CD4-positive, alpha-beta T cell treated with Interleukin-17A for 1 hour (primary cell): Measurements from ENCODE around the gene P3H2.

Experiments
- DNase-seq: peaks from one replicate; pipeline ENCODE4 v3.0.0-alpha.2; 2020

P3H2 gene

DNA sequence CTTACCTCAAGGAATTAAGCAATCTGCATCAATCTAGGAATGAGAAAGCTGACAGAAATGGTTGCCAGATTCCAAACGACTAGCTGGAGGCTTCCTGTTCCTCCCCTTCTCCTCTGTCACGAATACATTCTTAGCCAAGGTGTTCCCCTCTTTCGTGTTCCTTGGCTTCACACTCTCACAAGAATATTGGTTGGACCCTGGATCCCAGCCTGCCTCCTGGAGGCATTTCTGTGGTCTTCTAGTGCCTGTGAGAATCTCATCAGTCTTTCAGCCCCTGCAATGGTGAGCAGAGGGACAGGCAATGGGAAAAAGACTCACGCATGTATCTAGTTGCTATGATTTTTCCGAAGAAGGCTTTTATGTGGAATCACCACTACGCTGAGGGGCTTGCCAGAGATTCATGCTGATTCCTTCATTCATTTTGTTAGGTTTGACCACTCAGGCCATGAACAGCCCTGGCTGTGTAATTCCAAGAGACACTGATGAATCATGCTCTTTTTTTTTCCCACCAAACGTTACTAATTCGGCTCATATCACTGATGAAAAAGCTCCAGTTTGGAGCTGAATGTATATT, 1.6 kb upstream of the P3H2 start:
- DNase-seq = no peak

DNA sequence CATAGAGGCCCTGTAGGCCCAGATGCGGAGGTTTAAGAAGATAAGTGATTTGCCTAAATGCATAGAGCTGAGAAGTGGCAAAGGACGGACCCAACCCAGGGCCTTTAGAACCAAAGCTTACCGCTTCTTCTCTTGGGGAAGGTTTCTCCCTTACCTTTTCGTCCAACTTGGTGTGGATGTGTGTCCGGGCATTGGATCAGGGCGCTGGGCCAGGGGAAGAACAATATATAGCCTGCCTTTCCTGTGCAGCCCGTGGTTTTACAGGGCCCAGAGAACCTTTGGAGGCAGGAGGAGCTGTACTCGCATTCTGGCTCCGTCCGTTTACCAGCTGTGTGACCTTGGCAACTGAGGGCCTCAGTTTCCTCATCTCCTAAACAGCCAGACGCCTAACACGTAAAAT, 686 bp upstream of the P3H2 start:
- DNase-seq = no peak

DNA sequence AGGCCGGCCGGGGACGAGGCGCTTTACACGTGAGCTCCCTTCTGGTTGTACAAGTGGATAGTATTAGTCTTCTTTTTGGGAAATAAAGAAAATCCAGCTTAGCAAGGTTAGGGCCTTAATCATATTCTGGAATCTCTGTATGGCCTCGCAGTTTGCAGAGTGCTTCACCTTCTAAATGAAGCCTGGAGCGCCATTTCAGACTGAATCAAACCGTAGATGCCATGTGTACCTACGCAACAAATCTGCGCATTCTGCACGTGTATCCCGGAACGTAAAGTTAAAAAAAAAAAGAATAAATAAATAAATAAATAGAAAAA, 322 bp upstream of the P3H2 start:
- no peak for DNase-seq

DNA sequence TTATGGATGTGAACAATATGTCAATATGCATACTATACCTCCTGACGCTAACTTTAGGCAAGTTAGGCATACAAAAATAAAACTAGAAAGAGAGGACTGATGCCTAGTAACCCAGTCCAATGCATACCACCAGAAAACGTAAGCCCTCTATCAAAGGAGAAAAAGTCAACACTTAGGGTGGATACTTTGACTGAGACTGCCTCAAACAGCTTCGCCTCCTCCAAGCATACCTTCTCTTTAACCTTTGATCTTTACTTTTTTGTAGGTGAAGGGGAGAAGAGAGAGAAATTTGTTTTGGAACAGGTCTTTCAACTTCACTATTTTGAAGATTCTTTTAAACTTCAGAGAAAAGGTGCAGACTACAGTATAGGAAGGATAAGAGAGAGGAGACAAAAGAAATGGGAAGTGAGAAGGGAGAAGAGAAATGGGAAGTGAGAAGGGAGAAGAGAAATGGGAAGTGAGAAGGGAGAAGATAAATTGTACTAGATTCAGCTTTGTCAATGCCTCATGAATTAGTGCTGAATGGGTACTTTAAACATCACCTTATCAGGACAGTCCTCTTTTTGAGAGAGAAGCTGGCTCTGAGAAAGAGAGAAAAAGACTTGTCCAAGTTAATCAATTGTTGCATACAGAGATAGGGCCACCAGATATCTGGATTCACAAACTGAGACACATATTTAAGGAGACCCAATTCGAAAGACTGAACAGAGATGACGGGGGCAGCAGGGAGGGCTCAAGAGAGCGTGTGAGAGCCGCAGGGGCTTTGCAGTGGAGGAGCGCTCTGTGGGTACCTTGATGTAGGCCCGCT, 1.0 kb downstream of the P3H2 start:
- DNase-seq = no peak

DNA sequence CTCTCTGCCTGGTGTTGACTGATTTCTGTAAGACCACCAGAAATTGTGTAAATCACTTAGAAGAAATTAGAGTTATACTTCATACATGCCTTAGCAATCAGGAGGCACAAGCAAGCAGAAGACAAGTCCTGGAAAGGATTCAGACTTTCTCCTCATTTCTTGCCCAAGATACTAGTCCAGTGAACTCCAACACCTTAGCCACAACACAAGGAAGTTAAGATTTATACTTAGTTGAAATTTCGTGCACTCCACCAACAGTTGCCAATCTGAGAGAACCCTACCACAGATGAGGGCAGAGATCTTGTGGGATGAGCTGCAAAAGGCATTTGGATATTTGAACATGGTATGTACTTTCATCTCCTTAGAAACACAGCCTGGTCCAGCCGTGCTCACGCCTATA, 2.3 kb downstream of the P3H2 start:
- no peak for DNase-seq

DNA sequence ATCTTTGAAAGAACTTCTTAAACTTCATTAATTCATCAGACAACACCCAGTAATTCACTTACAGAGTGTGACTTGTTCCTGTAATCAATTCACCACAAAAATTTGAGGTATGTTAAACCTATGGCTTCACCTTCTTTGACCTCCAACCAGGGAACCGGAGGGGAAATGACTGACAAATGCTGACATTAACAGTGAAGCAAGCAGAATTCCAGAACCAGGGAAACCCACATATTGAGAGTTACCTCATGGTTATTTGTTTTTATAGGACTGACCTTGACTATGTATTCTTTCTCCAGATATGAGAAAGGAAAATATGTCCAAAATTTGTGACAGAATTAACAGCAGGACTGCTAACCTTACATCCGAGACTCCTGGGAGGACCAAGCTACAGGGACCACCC, 2.7 kb downstream of the P3H2 start:
- no peak for DNase-seq

DNA sequence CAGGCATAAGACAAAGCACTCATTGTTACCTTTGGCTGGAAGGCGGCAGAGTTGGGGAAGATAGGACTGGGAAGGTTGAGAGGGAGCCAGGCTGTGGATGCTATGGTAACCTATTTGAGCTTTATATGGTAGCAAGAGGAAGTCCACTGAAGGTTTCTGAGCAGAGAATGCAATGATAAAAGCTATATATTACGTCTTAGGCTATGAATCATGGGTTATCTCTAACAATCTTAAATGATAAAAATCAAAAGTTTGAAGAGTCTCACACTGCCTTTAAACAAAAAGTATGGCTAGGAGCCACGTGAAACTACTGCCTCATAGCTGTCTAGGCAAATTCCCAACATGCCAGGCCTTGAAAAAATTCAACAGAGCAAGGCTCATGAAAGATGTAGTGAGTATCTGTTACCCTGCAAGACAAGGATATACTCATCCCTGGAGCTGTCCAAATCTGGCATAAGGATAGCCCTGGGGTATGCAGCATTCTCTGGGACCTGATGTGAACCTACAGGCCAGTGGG, 4.1 kb downstream of the P3H2 start:
- no peak for DNase-seq

DNA sequence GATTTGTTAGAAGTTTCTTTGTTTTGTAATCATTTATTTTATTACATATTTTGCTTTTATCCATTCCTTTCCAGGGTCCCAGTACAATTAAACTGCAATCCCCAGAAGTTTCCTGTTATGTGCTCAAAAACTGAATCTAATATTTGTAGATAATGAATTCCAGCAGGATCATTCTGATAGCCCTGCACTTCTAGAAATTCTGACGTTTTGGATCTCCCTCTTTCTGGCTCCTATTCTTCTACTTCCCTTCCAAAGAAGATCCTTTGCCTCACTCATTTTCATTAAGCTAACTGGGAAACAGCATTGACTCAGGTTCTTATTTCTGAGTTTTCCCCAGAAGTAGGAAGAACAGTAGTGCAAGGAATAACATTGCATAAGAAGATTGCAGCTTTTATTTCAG, 9.9 kb downstream of the P3H2 start:
- DNase-seq = no peak

DNA sequence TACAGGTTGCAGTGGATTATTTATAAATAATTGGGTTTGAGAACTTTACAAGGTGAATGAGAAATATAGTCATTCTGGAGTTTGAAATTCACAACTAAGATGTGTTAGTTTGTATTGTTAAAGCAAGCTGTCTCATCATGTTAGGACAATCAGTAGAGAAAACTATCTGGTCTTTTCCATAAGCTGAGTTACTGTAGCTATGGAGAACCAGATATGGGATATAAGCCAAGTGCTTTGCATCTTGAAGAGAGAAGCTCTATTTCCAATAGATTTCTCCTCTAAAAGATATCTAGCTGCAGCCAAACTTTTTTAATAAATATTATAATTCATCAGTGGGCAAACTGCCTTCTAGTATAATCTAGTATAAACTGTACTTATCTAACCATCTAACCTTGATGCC, 11.3 kb downstream of the P3H2 start:
- DNase-seq = no peak

DNA sequence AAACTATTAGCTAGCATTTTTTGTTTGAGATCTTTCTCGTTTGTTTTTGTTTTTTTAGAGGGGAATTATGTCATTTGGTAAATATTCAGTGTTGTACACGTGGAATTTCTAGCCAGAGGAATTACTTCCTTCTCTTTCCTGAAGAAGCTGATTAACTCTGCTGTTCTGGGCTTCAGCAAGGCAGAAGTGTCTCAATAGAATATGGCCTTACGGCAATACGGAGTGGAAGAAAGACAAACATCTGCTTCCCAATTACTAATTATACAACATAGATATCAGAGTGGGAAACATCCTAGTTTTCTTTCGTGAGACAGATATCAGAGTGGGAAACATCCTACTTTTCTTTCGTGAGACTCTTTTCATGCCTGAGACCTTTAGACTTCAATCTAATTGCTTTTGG, 11.9 kb downstream of the P3H2 start:
- DNase-seq = no peak

DNA sequence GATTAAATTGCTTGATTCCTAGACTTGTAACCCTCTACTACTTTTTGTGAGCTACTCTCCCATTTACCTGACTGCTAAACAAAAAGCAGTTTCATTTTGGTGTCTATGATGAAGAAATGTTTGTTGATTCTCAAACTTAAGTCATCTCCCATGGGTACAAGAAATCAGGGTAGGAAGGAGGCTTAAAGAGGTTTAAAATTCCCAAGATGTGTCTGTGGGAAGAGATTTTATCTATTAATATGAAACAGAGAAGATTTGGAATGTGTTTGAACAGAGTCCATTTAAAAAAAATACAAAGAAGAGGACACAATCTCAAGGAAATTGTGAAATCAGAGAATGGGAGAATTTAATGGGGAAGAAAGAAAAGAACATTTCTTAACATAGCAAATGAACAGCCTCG, 14.8 kb downstream of the P3H2 start:
- no peak for DNase-seq

DNA sequence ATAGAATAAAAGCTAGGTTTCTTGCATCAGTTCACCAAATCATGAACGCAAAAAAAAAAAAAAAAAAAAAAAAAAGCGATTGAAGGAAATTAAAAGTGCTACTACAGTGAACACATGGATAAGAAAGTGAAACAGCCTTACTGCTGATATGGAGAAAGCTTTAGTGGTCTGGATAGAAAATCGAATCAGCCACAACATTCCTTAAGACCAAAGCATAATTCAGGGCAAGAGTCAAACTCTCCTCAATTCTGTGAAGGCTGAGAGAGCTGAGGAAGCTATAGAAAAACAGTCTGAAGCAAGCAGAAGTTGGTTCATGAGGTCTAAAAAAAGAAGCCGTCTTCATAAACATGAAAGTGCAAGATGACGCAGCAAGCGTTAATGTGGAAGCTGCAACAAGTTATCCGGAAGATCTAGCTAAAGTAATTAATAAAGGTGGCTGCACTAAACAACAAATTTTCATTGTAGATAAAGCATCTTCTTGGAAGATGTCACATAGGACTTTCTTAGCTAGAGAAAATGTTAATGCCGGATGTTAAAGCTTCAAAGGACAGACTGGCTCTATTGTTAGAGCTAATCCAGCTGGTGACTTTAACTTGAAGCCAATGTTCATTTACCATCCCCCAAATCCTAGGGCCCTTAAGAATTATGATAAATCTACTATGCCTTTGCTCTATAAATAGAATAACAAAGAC, 19.2 kb downstream of the P3H2 start:
- DNase-seq = no peak

DNA sequence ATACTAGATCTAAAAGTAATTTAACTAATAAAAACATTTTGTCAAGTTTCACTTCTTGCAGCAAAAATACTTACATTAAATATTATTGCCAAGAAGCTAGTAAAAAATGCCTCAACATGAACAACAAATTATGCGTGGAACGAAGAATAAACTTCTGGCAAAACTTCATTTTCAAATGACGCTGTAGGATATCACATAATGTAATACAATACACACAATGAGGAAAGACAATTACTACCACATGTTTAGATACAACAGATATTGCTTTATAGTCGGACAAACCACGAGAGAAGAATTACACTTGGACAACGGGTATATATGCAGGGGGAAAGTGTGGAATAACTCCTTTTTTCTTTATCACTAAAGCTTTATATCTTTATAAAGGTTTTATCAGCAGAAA, 21.6 kb downstream of the P3H2 start:
- no peak for DNase-seq

DNA sequence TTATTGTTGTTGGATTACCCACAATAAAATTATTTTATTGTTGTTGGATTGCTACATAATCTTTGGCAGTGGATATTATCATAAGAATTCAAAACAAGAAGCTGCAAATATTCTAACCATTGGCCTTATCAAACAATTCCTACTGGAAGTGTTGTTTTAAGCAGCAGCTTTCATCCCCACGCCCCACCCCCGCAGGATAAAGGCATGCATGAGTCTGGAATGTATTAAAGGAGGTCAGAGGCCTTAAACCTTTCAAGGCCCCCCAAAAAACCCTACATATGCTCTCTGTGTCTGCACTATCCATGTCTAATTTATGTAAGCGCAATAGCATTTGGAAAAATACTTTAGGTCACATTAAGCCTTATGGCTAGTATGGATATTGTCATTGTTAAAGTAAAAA, 23.1 kb downstream of the P3H2 start:
- no peak for DNase-seq

DNA sequence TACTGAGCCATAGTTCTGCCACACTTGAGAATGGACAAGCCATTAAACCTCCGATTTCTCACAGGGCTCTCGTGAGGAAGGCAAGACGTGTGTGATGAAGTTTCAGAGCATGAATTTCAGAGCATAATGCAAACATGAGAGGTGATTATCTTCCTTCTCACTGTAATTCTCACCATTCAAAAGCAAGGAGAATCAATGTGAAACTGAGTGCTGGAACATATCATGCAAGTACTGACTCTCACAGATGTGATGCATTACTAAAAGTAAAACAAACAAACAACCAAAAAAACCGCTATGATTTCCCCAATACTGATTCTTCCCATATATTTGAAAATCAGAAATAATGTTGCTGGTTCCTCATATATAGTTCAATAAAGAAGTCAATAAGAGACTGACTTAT, 23.7 kb downstream of the P3H2 start:
- no peak for DNase-seq

DNA sequence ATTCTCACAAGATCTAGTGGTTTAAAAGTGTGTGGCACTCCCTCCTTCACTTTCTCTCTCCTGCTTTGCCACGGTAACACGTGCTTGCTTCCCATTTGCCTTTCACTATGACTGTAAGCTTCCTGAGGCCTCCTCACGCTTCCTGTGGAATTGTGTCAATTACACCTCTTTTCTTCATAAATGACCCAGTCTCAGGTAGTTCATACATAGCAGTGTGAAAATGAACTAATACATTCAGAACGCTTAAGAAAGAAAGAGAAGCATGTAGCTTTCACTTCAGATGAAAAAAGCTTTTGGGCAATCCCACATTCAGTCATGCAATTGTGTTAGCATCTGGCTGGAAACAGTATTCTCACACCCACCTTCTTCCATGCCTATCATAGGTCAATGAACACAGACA, 24.4 kb downstream of the P3H2 start:
- no peak for DNase-seq

DNA sequence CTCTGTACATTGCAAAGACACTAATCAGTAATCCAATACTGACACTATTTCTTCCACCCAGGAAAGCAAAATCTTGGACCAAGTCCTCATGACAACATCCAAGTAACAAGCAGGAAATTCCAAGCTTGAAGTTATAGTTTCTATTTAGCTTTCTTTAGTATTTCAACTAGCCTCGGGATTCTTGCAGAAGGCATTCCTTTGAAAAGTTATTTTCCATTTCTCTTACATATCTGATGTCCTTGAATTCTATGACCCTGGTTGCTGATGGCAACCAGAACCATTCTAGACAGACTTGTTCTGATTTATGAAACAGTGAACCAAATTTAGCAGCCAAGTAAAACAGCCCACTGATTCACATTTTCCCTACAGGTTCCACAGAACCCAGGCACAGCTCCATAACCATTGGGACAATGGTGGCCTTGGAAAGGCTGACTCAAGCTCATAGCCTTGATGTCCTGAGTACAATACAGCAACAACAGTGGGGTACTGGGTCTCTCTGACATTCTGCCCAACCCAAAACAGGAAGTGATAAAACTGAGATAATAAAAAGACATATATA, 26.5 kb downstream of the P3H2 start:
- DNase-seq = no peak

DNA sequence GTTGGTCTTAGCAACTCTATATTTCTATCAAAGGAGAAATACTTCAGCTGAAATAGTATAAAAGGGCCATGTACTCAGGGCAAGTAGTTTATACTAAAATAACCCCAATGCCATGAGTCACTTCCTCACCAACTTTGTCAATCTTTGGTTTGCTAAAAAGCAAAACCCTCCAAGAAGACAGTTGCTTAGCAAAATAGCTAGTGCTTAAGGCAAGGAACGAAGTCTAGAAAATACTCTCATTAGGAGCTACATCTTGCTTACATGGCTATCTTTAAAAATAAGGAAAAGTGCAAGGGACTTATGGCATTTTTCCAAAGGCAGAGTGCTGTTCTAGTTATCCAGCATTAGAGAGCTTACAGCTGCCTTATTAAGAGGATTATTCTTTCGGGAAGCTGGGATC, 28.4 kb downstream of the P3H2 start:
- DNase-seq = no peak

DNA sequence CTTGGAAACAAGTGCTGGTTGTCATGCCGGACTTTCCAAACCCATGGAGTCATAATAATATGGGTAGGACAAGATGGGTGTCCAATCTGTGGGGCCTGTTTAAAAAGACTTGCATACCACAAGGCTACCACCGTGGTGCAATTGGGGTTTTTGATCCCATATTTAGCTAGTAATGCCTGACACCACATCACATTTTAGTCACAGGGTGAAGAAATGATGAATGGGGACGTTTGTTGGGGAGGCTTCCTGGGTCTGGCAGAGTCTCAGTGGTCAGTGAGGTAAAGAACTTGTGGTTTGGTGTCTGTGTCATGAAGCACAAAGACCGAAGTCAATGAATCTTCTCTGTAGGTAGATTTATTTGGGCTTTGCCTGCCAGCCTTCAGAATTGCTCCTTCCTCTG, 31.0 kb downstream of the P3H2 start:
- DNase-seq = no peak

DNA sequence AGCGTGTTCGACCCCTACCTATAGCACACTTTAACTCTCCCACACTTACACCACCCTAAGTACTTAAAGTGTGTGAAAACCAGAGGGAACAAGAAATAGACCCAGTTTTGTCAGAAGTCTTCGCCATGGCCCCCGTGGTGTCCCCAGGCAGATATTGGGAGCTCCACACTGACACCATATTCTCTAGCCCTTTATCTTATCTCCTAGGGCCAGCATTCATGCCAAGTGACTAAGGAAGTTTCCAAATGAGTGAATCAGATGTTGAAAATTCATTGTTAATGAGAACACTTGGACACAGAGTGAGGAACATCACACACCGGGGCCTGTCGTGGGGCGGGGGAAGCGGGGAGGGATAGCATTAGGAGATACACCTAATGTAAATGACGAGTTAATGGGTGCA, 31.8 kb downstream of the P3H2 start:
- DNase-seq = no peak

DNA sequence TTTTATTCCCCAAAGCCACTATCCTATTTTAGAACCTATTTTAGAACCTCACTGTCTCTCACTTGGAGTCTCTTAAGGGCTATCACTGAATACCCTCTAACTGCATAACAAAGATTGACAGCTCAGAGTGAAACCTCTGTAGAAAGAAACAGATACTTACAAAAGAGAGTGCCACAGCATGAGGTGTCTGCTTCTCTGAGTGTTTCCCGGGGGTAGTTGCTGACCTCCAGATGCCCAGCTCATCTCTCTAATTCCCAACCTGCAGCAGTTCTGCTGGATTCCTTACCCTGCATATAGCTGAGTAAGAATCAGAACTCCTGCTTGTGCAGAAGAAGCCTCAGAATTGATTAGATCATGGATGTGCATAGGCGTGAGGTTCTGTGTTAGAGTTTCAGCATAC, 34.5 kb downstream of the P3H2 start:
- no peak for DNase-seq

DNA sequence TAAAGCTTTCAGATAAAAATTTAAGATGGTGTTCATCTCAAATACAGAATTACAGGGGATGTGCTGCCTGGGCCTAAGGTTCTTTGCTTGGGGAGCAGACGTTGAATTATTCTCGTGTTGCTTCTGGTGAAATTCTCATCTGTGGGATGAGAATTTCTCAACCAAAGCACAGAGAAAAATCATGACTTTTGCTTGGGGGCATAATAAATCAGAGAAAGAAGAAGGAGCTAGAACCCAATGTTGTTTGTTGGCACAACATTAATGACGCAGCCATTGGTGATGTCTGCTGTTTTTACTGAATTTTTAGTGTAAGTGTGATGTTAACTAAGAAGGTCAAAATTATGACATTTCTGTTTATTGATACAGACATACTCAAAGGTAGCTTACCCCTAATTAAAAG, 35.7 kb downstream of the P3H2 start:
- DNase-seq = no peak

DNA sequence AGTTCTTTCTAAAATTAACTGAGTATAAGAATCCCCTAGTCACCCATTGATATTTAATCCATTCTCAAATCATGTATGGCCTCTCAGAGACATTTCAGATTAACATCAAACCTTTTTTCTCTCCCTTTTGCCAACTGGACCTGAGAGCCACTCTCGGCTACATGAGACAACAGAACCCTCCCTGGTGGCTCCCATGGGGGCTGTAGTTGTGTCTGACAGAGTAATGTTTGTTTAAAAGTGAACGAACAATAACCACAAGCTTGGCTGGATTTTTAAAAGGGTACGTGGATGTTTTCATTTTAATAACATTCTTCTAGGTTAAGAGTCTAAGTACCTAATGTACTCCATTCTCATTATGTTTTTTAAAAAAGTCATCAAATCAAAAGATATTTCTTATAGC, 37.1 kb downstream of the P3H2 start:
- DNase-seq = no peak

DNA sequence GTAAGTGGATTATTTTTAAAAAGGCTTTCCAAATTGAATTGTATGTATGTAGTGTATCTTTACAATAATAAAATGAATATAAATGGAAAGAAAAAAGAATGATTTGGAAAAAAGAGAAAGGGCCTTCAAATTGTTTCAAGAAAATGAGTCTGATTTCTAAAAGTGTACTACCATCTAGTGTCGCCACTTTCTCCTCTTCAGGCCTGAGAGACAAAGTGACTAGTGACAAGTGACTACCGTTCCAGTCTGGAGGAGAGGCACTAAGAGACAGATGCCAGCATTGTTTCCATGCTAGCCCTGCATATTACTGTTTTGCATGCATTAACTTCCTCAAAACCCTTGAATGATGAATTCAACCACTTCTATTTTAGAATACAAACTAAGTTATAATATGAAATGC, 39.3 kb downstream of the P3H2 start:
- DNase-seq = no peak
